CD4-positive, alpha-beta memory T cell (primary cell): ENCODE measurements around the gene PRKG1. TPM values are rescaled to one million over a fixed set of nuclear protein-coding genes. Genes with fewer than 3 reads are reported as not detected.

Experiments used
- CTCF ChIA-PET: fragments of 350-600 bp; sonication (Branson Sonifier 250); formaldehyde crosslinking; loops from one replicate; lab custom pipeline; 2021; ENCODE audit warnings: inconsistent platforms; ENCODE audit not compliant: partially characterized antibody; lab: Charles Lee
- POLR2A ChIA-PET: fragments of 350-600 bp; sonication (Branson Sonifier 250); formaldehyde crosslinking; loops from one replicate; lab custom pipeline; 2021; ENCODE audit not compliant: partially characterized antibody; lab: Charles Lee
- DNase-seq, 5 donors: peaks; one replicate each; pipeline versions ENCODE4 v3.0.0 to v3.0.0-alpha.2; 2020 to 2022; ENCODE audit warnings: mixed read lengths in 1 of 5
- H3K27ac ChIP-seq: one replicate; pipeline ENCODE4 v1.7.0; 2013; ENCODE audit warnings: low read depth, low read length
- H3K27me3 ChIP-seq: 2 replicates; pipeline ENCODE4 v1.7.0; 2013; ENCODE audit warnings: mild to moderate bottlenecking, low read length, moderate library complexity; ENCODE audit not compliant: insufficient read depth
- H3K36me3 ChIP-seq: 2 replicates; pipeline ENCODE4 v1.7.0; 2013; ENCODE audit warnings: mild to moderate bottlenecking, low read length, moderate library complexity; ENCODE audit not compliant: insufficient read depth
- H3K4me1 ChIP-seq: 2 replicates; pipeline ENCODE4 v1.7.0; 2013; ENCODE audit warnings: mild to moderate bottlenecking, low read length, moderate library complexity; ENCODE audit not compliant: insufficient read depth
- H3K4me3 ChIP-seq, 2 donors: one replicate each; pipeline ENCODE4 v1.7.0; 2013; ENCODE audit warnings: low read length in 2 of 2, mild to moderate bottlenecking in 1 of 2
- H3K9me3 ChIP-seq, 2 donors: one replicate each; pipeline ENCODE4 v1.7.0; 2013; ENCODE audit warnings: low read length in 2 of 2, control low read depth in 1 of 2; ENCODE audit not compliant: control insufficient read depth in 1 of 2
- H3K27ac Mint-ChIP-seq, 7 donors: one replicate each; pipeline ENCODE4 v1.8.0; 2020 to 2021; ENCODE audit warnings: mixed read lengths in 7 of 7, mild to moderate bottlenecking in 6 of 7, inconsistent platforms in 3 of 7, moderate library complexity in 3 of 7
- H3K27me3 Mint-ChIP-seq, 2 donors: one replicate each; pipeline ENCODE4 v1.8.0; 2020 to 2021; ENCODE audit warnings: mixed read lengths in 2 of 2
- H3K36me3 Mint-ChIP-seq, 2 donors: one replicate each; pipeline ENCODE4 v1.8.0; 2020 to 2021; ENCODE audit warnings: mixed read lengths in 2 of 2, inconsistent platforms in 1 of 2, mild to moderate bottlenecking in 1 of 2
- H3K4me1 Mint-ChIP-seq, 4 donors: one replicate each; pipeline ENCODE4 v1.8.0; 2020 to 2021; ENCODE audit warnings: mixed read lengths in 4 of 4, mild to moderate bottlenecking in 1 of 4
- H3K4me3 Mint-ChIP-seq, 8 donors: one replicate each; pipeline ENCODE4 v1.8.0; 2020 to 2021; ENCODE audit warnings: mixed read lengths in 8 of 8, mild to moderate bottlenecking in 7 of 8, moderate library complexity in 6 of 8, inconsistent platforms in 3 of 8
- H3K9me3 Mint-ChIP-seq, 8 donors: one replicate each; pipeline ENCODE4 v1.8.0; 2020 to 2021; ENCODE audit warnings: mixed read lengths in 8 of 8, mild to moderate bottlenecking in 5 of 8, inconsistent platforms in 3 of 8, moderate library complexity in 1 of 8
- intact Hi-C: fragments of 100-400 bp; cut with micrococcal nuclease; formaldehyde crosslinking; loops from one replicate; pipeline ENCODE4 v1.15.1; 2023
- polyA plus RNA-seq, 2 donors: library from polyadenylated mRNA; unstranded; fragments of 300-500 nt; fragmentation: Illumina TruSeq; gene quantifications; one replicate each; pipeline ENCODE4 v1.2.3, GENCODE V29; 2021
- total RNA-seq, 2 experiments: library from RNA; stranded (reverse); gene quantifications; one replicate each; pipeline ENCODE4 v1.2.3, GENCODE V29; 2021

Gene PRKG1
- total and polyA plus RNA-seq, 4 experiments from 2014 or later = 0.06 to 0.20 TPM; not detected in 2

- CTCF ChIA-PET = no interaction called here
- H3K4me3 Mint-ChIP-seq = no peak overlapping the region
- DNase-seq = no peak
Observed at GRCh38 chr10:51583976-51584375, 509.7 kb downstream of the PRKG1 start.

GRCh38 chr10:51585742-51586141, 511.5 kb downstream of the PRKG1 start:
- H3K36me3 Mint-ChIP-seq = no peaks in the 10 kb centered on the region
- Histone ChIP-seq H3K4me1 (no peaks in the 10 kb centered on the region), H3K27me3 (no peaks in the 10 kb centered on the region), H3K36me3 (no peaks in the 10 kb centered on the region), H3K9me3 (no peaks in the 10 kb centered on the region), H3K27ac (no peak overlapping the region), H3K4me3 (no peak overlapping the region)
- no peak for DNase-seq
- H3K9me3 Mint-ChIP-seq = peaks cover 0 to 17% (median 9%) of the 10 kb centered on the region in 8 donors
- ChIA-PET CTCF (no interaction called here), POLR2A (no interaction called here)
- H3K27ac Mint-ChIP-seq = no peak overlapping the region
- intact Hi-C loops = no loop called here
- no peaks in the 10 kb centered on the region for H3K4me1 Mint-ChIP-seq
- peaks cover 2 to 4% of the 10 kb centered on the region in 2 donors for H3K27me3 Mint-ChIP-seq
- H3K4me3 Mint-ChIP-seq = no peak overlapping the region

More at GRCh38 chr10:51583976-51584375, 509.7 kb downstream of the PRKG1 start:
- Histone ChIP-seq H3K4me3 (no peak overlapping the region), H3K27ac (no peak overlapping the region), H3K4me1 (no peaks in the 10 kb centered on the region), H3K27me3 (no peaks in the 10 kb centered on the region), H3K9me3 (no peaks in the 10 kb centered on the region), H3K36me3 (no peaks in the 10 kb centered on the region)
- Mint-ChIP-seq H3K4me1 (no peaks in the 10 kb centered on the region), H3K27me3 (peaks cover 2 to 4% of the 10 kb centered on the region in 2 donors), H3K36me3 (no peaks in the 10 kb centered on the region), H3K27ac (no peak overlapping the region), H3K9me3 (peaks cover 0 to 19% (median 12%) of the 10 kb centered on the region in 8 donors)
- intact Hi-C loops = no loop called here
- POLR2A ChIA-PET = no interaction called here

- Histone ChIP-seq H3K4me3 (no peak overlapping the region), H3K9me3 (no peaks in the 10 kb centered on the region), H3K4me1 (no peaks in the 10 kb centered on the region), H3K27ac (no peak overlapping the region), H3K27me3 (no peaks in the 10 kb centered on the region), H3K36me3 (no peaks in the 10 kb centered on the region)
- Mint-ChIP-seq H3K4me1 (no peaks in the 10 kb centered on the region), H3K27me3 (peaks cover 2% of the 10 kb centered on the region in 2 donors), H3K36me3 (no peaks in the 10 kb centered on the region), H3K4me3 (no peak overlapping the region), H3K9me3 (no peaks in the 10 kb centered on the region), H3K27ac (no peak overlapping the region)
- POLR2A ChIA-PET = no interaction called here
- no peak for DNase-seq
- CTCF ChIA-PET = no interaction called here
- intact Hi-C loops = no loop called here
Observed at GRCh38 chr10:51588984-51589383, 514.7 kb downstream of the PRKG1 start.

GRCh38 chr10:51590818-51591217, 516.5 kb downstream of the PRKG1 start:
- CTCF ChIA-PET = no interaction called here
- no peaks in the 10 kb centered on the region for H3K9me3 Mint-ChIP-seq

GRCh38 chr10:51596695-51597094, 522.4 kb downstream of the PRKG1 start:
- H3K36me3 ChIP-seq = no peaks in the 10 kb centered on the region
- intact Hi-C loops = no loop called here
- Mint-ChIP-seq H3K27me3 (no peaks in the 10 kb centered on the region), H3K4me3 (no peak overlapping the region), H3K4me1 (no peaks in the 10 kb centered on the region), H3K9me3 (no peaks in the 10 kb centered on the region), H3K36me3 (no peaks in the 10 kb centered on the region), H3K27ac (no peak overlapping the region)
- H3K27me3 ChIP-seq = no peaks in the 10 kb centered on the region
- no peak overlapping the region for H3K27ac ChIP-seq
- CTCF ChIA-PET = no interaction called here
- POLR2A ChIA-PET = no interaction called here
- H3K4me1 ChIP-seq = no peaks in the 10 kb centered on the region
- H3K4me3 ChIP-seq = no peak overlapping the region
- no peaks in the 10 kb centered on the region for H3K9me3 ChIP-seq
- DNase-seq = no peak

More at GRCh38 chr10:51590818-51591217, 516.5 kb downstream of the PRKG1 start:
- H3K4me1 ChIP-seq = no peaks in the 10 kb centered on the region
- Mint-ChIP-seq H3K4me1 (no peaks in the 10 kb centered on the region), H3K36me3 (no peaks in the 10 kb centered on the region), H3K27ac (no peak overlapping the region), H3K27me3 (peaks cover 0 to 2% of the 10 kb centered on the region in 2 donors), H3K4me3 (no peak overlapping the region)
- DNase-seq = no peak
- H3K4me3 ChIP-seq = no peak overlapping the region
- intact Hi-C loops = no loop called here
- H3K27ac ChIP-seq = no peak overlapping the region
- POLR2A ChIA-PET = no interaction called here
- H3K27me3 ChIP-seq = no peaks in the 10 kb centered on the region
- no peaks in the 10 kb centered on the region for H3K9me3 ChIP-seq
- no peaks in the 10 kb centered on the region for H3K36me3 ChIP-seq

GRCh38 chr10:51599647-51600046, 525.4 kb downstream of the PRKG1 start:
- no peak overlapping the region for H3K4me3 Mint-ChIP-seq
- peaks cover 0 to 2% of the 10 kb centered on the region in 2 donors for H3K27me3 Mint-ChIP-seq
- Histone ChIP-seq H3K9me3 (no peaks in the 10 kb centered on the region), H3K27me3 (no peaks in the 10 kb centered on the region), H3K4me3 (no peak overlapping the region), H3K36me3 (no peaks in the 10 kb centered on the region), H3K27ac (no peak overlapping the region), H3K4me1 (no peaks in the 10 kb centered on the region)
- no peaks in the 10 kb centered on the region for H3K4me1 Mint-ChIP-seq
- H3K36me3 Mint-ChIP-seq = no peaks in the 10 kb centered on the region
- H3K27ac Mint-ChIP-seq = no peak overlapping the region
- no peaks in the 10 kb centered on the region for H3K9me3 Mint-ChIP-seq
- intact Hi-C loops = no loop called here
- CTCF ChIA-PET = no interaction called here
- POLR2A ChIA-PET = no interaction called here
- no peak for DNase-seq

GRCh38 chr10:51602326-51602725, 528.0 kb downstream of the PRKG1 start:
- CTCF ChIA-PET = no interaction called here
- Mint-ChIP-seq H3K4me1 (no peaks in the 10 kb centered on the region), H3K27me3 (peaks cover 0 to 2% of the 10 kb centered on the region in 2 donors), H3K9me3 (peaks cover 0 to under 1% (median 0%) of the 10 kb centered on the region in 8 donors), H3K36me3 (no peaks in the 10 kb centered on the region), H3K27ac (no peak overlapping the region), H3K4me3 (no peak overlapping the region)
- H3K9me3 ChIP-seq = no peaks in the 10 kb centered on the region
- no peak overlapping the region for H3K4me3 ChIP-seq
- H3K4me1 ChIP-seq = no peaks in the 10 kb centered on the region
- intact Hi-C loops = no loop called here
- H3K27ac ChIP-seq = no peak overlapping the region
- no peaks in the 10 kb centered on the region for H3K27me3 ChIP-seq
- H3K36me3 ChIP-seq = no peaks in the 10 kb centered on the region
- POLR2A ChIA-PET = no interaction called here
- DNase-seq = no peak

GRCh38 chr10:51604579-51604978, 530.3 kb downstream of the PRKG1 start:
- no peaks in the 10 kb centered on the region for H3K36me3 Mint-ChIP-seq
- Histone ChIP-seq H3K36me3 (no peaks in the 10 kb centered on the region), H3K4me1 (no peaks in the 10 kb centered on the region), H3K27me3 (no peaks in the 10 kb centered on the region), H3K27ac (no peak overlapping the region), H3K4me3 (no peak overlapping the region), H3K9me3 (no peaks in the 10 kb centered on the region)
- DNase-seq = no peak
- POLR2A ChIA-PET = no interaction called here
- peaks cover 0 to 2% of the 10 kb centered on the region in 2 donors for H3K27me3 Mint-ChIP-seq
- peak overlapping the region in 2 of 7 donors; percentile 36 to 43 for H3K27ac Mint-ChIP-seq
- H3K9me3 Mint-ChIP-seq = peaks cover 0 to 3% (median 0%) of the 10 kb centered on the region in 8 donors
- CTCF ChIA-PET = no interaction called here
- intact Hi-C loops = no loop called here
- H3K4me3 Mint-ChIP-seq = no peak overlapping the region
- H3K4me1 Mint-ChIP-seq = no peaks in the 10 kb centered on the region
